ENCODE data around the gene POP7. TPM values are rescaled to one million over a fixed set of nuclear protein-coding genes. Genes with fewer than 3 reads are reported as not detected.

The POP7 gene
- total RNA-seq, 1 donor from 2014 or later = 20.2 TPM

DNA sequence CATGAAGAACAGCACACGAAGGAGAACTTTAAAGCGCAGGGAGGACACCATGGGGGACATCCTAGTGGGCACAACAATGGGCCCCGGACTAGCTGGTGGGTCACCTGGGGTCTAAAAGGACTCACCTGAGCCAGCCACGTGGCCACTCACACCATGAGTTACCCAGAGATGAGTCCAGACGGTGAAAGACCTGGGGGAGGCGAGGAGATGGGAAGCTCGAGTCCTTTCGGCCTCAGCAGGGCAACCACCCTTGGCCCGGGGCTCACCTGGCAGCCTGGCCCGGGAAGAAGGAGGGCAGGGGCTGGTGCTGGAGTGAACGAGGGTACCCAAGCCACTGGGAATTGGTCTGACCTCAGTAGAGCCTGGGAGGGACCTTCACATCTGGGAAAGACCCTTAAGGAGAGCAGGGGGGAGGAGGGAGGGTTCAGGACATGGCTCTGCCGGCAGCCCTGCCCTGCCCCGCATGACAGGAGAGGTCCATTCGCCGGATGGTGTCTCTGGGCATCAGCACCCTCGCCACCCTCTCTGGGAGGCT lies 17.5 kb upstream of the POP7 start:
- Histone ChIP-seq H3K36me3 (peaks cover 50% of the 10 kb centered on the region), H3K27me3 (no peaks in the 10 kb centered on the region), H3K27ac (no peak overlapping the region), H3K4me1 (peaks cover 21% of the 10 kb centered on the region), H3K9me3 (no peaks in the 10 kb centered on the region), H3K4me3 (no peak overlapping the region)
- intact Hi-C loops (cut with DNase I) = loop anchor here (10.0 kb wide), 3 partner anchors 74 to 214 kb away; partner anchors contain the start of genes MOSPD3 and TSC22D4
- TF ChIP-seq, protein P1, sequence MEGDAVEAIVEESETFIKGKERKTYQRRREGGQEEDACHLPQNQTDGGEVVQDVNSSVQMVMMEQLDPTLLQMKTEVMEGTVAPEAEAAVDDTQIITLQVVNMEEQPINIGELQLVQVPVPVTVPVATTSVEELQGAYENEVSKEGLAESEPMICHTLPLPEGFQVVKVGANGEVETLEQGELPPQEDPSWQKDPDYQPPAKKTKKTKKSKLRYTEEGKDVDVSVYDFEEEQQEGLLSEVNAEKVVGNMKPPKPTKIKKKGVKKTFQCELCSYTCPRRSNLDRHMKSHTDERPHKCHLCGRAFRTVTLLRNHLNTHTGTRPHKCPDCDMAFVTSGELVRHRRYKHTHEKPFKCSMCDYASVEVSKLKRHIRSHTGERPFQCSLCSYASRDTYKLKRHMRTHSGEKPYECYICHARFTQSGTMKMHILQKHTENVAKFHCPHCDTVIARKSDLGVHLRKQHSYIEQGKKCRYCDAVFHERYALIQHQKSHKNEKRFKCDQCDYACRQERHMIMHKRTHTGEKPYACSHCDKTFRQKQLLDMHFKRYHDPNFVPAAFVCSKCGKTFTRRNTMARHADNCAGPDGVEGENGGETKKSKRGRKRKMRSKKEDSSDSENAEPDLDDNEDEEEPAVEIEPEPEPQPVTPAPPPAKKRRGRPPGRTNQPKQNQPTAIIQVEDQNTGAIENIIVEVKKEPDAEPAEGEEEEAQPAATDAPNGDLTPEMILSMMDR (IDR thresholded peaks at IDR 0.05) = no peak
- ATAC-seq (no peak), DNase-seq (no peak)

DNA sequence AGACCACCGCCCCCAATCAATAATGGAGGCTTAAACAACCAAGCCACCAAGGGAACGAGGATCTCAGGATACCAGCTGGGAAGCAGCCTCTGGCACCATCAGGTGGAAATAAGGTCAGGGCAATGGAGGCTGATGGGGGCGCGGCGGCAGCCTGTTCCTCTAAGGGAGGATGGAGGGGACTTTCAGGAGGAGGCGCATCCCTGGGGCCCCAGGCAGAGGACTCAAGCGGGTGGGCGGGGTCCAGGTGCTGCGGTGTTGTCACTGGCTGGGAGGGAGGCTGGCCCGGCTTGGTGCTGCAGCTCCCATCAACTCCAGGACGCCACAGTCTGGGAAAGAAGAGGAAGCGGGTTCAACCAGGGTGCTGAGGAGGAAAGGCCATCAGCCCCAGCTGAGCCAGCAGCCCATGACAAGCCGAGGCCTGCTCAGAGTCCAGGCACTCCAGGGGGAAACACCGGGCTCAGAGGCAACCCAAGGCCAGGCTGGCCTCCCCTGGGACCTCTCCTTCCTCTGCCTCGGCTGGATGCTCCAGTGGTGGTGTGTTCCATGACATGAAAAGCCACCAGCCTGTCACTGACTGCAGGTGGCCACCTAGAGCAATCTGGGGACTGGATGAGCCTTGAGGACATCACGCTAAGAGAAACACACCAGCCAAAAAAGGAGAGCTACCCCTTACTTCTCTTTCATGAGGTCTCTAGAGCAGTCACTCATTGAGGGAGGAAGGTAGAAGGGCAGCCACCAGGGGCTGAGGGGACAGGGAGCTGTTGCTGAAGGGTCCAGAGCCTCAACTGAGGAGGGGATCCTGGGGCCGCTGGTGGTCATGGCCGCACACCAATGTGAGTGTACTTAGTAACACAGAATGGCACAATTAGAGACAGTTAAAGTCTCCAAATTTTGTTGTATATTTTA lies 16.4 kb upstream of the POP7 start:
- H3K4me3 ChIP-seq = no peak overlapping the region
- DNase-seq (peak; percentile 63), ATAC-seq (no peak)
- peaks cover 21% of the 10 kb centered on the region for H3K4me1 ChIP-seq
- no peak overlapping the region for H3K27ac ChIP-seq
- no peaks in the 10 kb centered on the region for H3K27me3 ChIP-seq
- TF ChIP-seq, protein P1 (IDR thresholded peaks at IDR 0.05) = no peak
- peaks cover 39% of the 10 kb centered on the region for H3K36me3 ChIP-seq
- intact Hi-C loops (cut with DNase I) = loop anchor here (10.0 kb wide), 3 partner anchors 75 to 215 kb away; partner anchors contain the start of genes MOSPD3 and TSC22D4
- H3K9me3 ChIP-seq = no peaks in the 10 kb centered on the region

DNA sequence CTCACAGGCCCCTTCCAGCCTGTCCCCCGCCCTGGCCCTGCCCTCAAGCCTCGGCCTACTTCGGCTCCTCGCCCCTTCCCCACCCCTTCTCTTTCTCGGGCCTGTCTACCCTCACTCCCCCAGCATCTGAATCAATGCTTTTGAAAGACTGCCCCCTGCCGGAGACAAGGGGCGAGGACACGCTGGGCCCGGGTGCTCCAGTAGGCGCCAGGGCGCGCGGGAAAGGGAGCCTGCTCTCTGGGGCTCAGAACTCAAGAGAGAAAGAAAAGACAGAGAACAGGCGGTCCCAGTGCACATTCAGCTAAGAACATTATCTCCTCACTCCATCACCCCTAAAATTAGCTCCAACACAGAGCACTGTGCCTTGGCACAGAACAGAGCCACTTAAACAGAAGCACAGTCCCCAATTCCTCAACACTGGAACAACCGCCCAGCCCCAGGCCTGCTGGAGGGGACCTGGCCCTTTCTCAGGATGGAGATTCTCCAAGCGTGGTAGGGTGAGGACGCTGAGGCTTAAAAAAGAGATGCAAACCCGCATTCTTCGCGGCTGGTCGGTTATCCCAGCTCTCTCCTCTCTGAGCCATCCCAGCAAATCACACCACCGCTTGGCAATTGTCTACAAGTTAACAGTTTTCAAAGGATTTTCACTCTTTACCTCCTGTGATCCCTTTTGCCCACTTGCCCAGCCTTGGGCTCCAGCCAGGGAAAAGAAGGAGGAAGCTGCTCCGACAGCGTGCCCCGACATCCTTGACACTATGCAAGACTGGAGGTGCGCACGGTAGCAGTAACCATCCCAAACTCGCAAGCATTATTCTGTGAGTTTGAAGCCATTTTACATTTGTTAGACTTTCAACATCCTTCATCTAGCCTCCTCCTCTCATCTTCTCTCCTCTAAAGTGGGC lies 14.0 kb upstream of the POP7 start:
- peak overlapping the region; percentile 76 for H3K4me3 ChIP-seq
- DNase-seq = peak; percentile 88
- H3K4me1 ChIP-seq = peaks cover 21% of the 10 kb centered on the region
- no peak overlapping the region for H3K27ac ChIP-seq
- intact Hi-C loops (cut with DNase I) = no loop called here
- H3K9me3 ChIP-seq = no peaks in the 10 kb centered on the region
- ATAC-seq = peak; percentile 83
- H3K27me3 ChIP-seq = no peaks in the 10 kb centered on the region
- TF ChIP-seq, protein P1 (IDR thresholded peaks at IDR 0.05) = peak; percentile 90
- peaks cover 15% of the 10 kb centered on the region for H3K36me3 ChIP-seq

DNA sequence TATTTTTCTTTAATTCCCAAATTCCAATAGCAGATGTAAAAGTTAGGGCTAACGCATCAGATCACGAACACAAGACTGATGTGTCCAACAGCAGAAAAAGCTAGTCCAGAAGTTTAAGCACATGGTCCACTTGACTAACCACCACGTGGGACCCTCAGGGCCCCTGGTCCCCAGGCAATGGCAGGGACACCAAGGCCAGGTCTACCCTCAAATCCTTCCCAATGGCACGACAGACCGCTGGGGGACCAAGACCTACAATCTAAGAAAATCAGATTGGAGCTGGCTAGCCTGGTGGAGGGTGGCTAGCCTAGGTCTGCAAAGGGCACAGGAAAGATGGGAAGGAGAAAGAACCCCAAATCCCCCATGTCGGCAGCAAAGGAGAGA lies 13.4 kb upstream of the POP7 start:
- peaks cover 21% of the 10 kb centered on the region for H3K4me1 ChIP-seq
- H3K27me3 ChIP-seq = no peaks in the 10 kb centered on the region
- no peak overlapping the region for H3K27ac ChIP-seq

More for the DNA sequence above, 13.4 kb upstream of the POP7 start:
- Histone ChIP-seq H3K4me3 (peak overlapping the region; percentile 76), H3K9me3 (no peaks in the 10 kb centered on the region), H3K36me3 (peaks cover 9% of the 10 kb centered on the region)
- DNase-seq (no peak), ATAC-seq (no peak)
- TF ChIP-seq, protein P1 (IDR thresholded peaks at IDR 0.05) = no peak
- intact Hi-C loops (cut with DNase I) = no loop called here
